Neural cell (in vitro differentiated cells): ENCODE data around the gene C20orf202. TPM values are rescaled to one million over a fixed set of nuclear protein-coding genes. Genes with fewer than 3 reads are reported as not detected.

Source experiments
- H2AFZ ChIP-seq: fragments of 200-600, 300-800 bp; sonication (generic), shearing (Covaris generic); 2 replicates; pipeline ENCODE4 v1.6.0; 2014; ENCODE audit warnings: low read depth, mild to moderate bottlenecking, antibody characterized with exemption, low read length, moderate library complexity
- H3F3A ChIP-seq: fragments of 200-600 bp; shearing (Covaris generic); 2 replicates; pipeline ENCODE4 v1.6.1; 2016; ENCODE audit warnings: mild to moderate bottlenecking, moderate library complexity, mixed read lengths, antibody characterized with exemption, low read length; ENCODE audit not compliant: insufficient read depth, poor library complexity, severe bottlenecking
- H3K27ac ChIP-seq: fragments of 200-600, 300-800 bp; sonication (generic), shearing (Covaris generic); 2 replicates; pipeline ENCODE4 v1.5.1; 2014; ENCODE audit warnings: mild to moderate bottlenecking, low read length, moderate library complexity
- H3K27me3 ChIP-seq: fragments of 300-800, 200-600 bp; sonication (generic), shearing (Covaris generic); 2 replicates; pipeline ENCODE4 v1.6.0; 2014; ENCODE audit warnings: mild to moderate bottlenecking, low read depth, low read length, moderate library complexity; ENCODE audit not compliant: insufficient read depth
- H3K36me3 ChIP-seq: fragments of 300-800, 200-600 bp; sonication (generic), shearing (Covaris generic); 2 replicates; pipeline ENCODE4 v1.5.1; 2014; ENCODE audit warnings: mild to moderate bottlenecking, antibody characterized with exemption, low read length, moderate library complexity; ENCODE audit not compliant: insufficient read depth
- H3K4me2 ChIP-seq: fragments of 300-800, 200-600 bp; sonication (generic), shearing (Covaris generic); 2 replicates; pipeline ENCODE4 v1.6.0; 2014; ENCODE audit warnings: mild to moderate bottlenecking, low read length
- H3K4me3 ChIP-seq: fragments of 300-800, 200-600 bp; sonication (generic), shearing (Covaris generic); 2 replicates; pipeline ENCODE4 v1.5.1; 2014; ENCODE audit warnings: mild to moderate bottlenecking, low read length, moderate library complexity
- H3K79me2 ChIP-seq: fragments of 200-600 bp; shearing (Covaris generic); replicated peaks from 2 replicates; pipeline ENCODE4 v1.6.0; 2014; ENCODE audit warnings: mild to moderate bottlenecking, low read length, moderate library complexity; ENCODE audit not compliant: insufficient read depth
- H3K9ac ChIP-seq: fragments of 300-800, 200-600 bp; sonication (generic), shearing (Covaris generic); 2 replicates; pipeline ENCODE4 v1.6.1; 2016; ENCODE audit warnings: mild to moderate bottlenecking, low read length, mixed read lengths
- H3K9me2 ChIP-seq: fragments of 200-600 bp; shearing (Covaris generic); 2 replicates; pipeline ENCODE4 v1.6.1; 2016; ENCODE audit warnings: mild to moderate bottlenecking, low read length, mixed read lengths; ENCODE audit not compliant: insufficient read depth
- H3K9me3 ChIP-seq: fragments of 200-600, 300-800 bp; sonication (generic), shearing (Covaris generic); 2 replicates; pipeline ENCODE4 v1.6.1; 2016; ENCODE audit warnings: mild to moderate bottlenecking, mixed run types, low read length, moderate library complexity, mixed read lengths
- H4K20me1 ChIP-seq: fragments of 200-600 bp; shearing (Covaris generic); 2 replicates; pipeline ENCODE4 v1.6.1; 2016; ENCODE audit warnings: mild to moderate bottlenecking, mixed run types; ENCODE audit not compliant: insufficient read depth
- CTCF ChIP-seq: fragments of 450-650 bp; IDR thresholded peaks from 2 replicates; pipeline ENCODE4 v1.5.1; 2014; ENCODE audit warnings: antibody characterized with exemption, mild to moderate bottlenecking, moderate library complexity; ENCODE audit not compliant: poor library complexity, severe bottlenecking
- EP300 ChIP-seq: fragments of 450-650 bp; conservative IDR thresholded peaks from 2 replicates; pipeline ENCODE4 v1.6.1; 2014; ENCODE audit warnings: antibody characterized with exemption, mild to moderate bottlenecking, moderate library complexity; ENCODE audit not compliant: poor library complexity, severe bottlenecking
- EZH2 ChIP-seq: fragments of 200-600, 300-800 bp; shearing (Covaris generic), sonication (generic); IDR thresholded peaks from 2 replicates; pipeline ENCODE4 v1.6.1; 2014; ENCODE audit warnings: antibody characterized with exemption, low read length, borderline replicate concordance, mild to moderate bottlenecking; ENCODE audit not compliant: insufficient read depth, poor library complexity, severe bottlenecking
- MXI1 ChIP-seq: fragments of 450-650 bp; conservative IDR thresholded peaks from 2 replicates; pipeline ENCODE4 v1.6.1; 2014; ENCODE audit warnings: antibody characterized with exemption, mild to moderate bottlenecking; ENCODE audit not compliant: poor library complexity, severe bottlenecking
- POLR2AphosphoS5 ChIP-seq: IDR thresholded peaks from 2 replicates; pipeline ENCODE4 v1.6.1; 2012
- RAD21 ChIP-seq: fragments of 450-650 bp; conservative IDR thresholded peaks from 2 replicates; pipeline ENCODE4 v1.6.1; 2014; ENCODE audit warnings: antibody characterized with exemption, mild to moderate bottlenecking, moderate library complexity
- SMC3 ChIP-seq: fragments of 450-650 bp; conservative IDR thresholded peaks from 2 replicates; pipeline ENCODE4 v1.6.1; 2014; ENCODE audit warnings: antibody characterized with exemption, mild to moderate bottlenecking, moderate library complexity; ENCODE audit not compliant: poor library complexity
- TAF1 ChIP-seq: IDR thresholded peaks from 2 replicates; pipeline ENCODE4 v1.6.1; 2012; ENCODE audit warnings: low read depth
- polyA plus RNA-seq: library from polyadenylated mRNA; depleted of rRNA; stranded (reverse); fragments of >200 nt; gene quantifications from 2 replicates; pipeline ENCODE4 v1.2.3, GENCODE V29; 2014
- TF ChIP-seq, protein P1 (sequence below): IDR thresholded peaks from 2 replicates; pipeline ENCODE4 v1.6.1; 2012; ENCODE audit warnings: borderline replicate concordance

Gene C20orf202
- polyA plus RNA-seq, 1 donor from 2014 or later = 0.62 TPM

GRCh38 chr20:1165941-1166340, 37.3 kb upstream of the C20orf202 start:
- no peak overlapping the region for H3K27ac ChIP-seq
- H3K79me2 ChIP-seq = no peaks in the 10 kb centered on the region
- H3K9me3 ChIP-seq = no peaks in the 10 kb centered on the region
- no peaks in the 10 kb centered on the region for H4K20me1 ChIP-seq
- H3K4me3 ChIP-seq = no peak overlapping the region
- H3K4me2 ChIP-seq = no peak overlapping the region
- no peaks in the 10 kb centered on the region for H3K27me3 ChIP-seq
- no peaks in the 10 kb centered on the region for H3F3A ChIP-seq
- peaks cover 12% of the 10 kb centered on the region for H3K36me3 ChIP-seq
- H3K9me2 ChIP-seq = no peaks in the 10 kb centered on the region
- TF ChIP-seq SMC3 = no peak
- TF ChIP-seq EP300 = no peak
- TF ChIP-seq, protein P1, sequence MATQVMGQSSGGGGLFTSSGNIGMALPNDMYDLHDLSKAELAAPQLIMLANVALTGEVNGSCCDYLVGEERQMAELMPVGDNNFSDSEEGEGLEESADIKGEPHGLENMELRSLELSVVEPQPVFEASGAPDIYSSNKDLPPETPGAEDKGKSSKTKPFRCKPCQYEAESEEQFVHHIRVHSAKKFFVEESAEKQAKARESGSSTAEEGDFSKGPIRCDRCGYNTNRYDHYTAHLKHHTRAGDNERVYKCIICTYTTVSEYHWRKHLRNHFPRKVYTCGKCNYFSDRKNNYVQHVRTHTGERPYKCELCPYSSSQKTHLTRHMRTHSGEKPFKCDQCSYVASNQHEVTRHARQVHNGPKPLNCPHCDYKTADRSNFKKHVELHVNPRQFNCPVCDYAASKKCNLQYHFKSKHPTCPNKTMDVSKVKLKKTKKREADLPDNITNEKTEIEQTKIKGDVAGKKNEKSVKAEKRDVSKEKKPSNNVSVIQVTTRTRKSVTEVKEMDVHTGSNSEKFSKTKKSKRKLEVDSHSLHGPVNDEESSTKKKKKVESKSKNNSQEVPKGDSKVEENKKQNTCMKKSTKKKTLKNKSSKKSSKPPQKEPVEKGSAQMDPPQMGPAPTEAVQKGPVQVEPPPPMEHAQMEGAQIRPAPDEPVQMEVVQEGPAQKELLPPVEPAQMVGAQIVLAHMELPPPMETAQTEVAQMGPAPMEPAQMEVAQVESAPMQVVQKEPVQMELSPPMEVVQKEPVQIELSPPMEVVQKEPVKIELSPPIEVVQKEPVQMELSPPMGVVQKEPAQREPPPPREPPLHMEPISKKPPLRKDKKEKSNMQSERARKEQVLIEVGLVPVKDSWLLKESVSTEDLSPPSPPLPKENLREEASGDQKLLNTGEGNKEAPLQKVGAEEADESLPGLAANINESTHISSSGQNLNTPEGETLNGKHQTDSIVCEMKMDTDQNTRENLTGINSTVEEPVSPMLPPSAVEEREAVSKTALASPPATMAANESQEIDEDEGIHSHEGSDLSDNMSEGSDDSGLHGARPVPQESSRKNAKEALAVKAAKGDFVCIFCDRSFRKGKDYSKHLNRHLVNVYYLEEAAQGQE = no peak
- no peak for TF ChIP-seq RAD21
- TF ChIP-seq TAF1 = no peak
- TF ChIP-seq MXI1 = no peak
- TF ChIP-seq POLR2AphosphoS5 = no peak
- TF ChIP-seq EZH2 = no peak
- TF ChIP-seq CTCF = no peak
- H3K9ac ChIP-seq = no peak overlapping the region
- H2AFZ ChIP-seq = no peak overlapping the region

DNA sequence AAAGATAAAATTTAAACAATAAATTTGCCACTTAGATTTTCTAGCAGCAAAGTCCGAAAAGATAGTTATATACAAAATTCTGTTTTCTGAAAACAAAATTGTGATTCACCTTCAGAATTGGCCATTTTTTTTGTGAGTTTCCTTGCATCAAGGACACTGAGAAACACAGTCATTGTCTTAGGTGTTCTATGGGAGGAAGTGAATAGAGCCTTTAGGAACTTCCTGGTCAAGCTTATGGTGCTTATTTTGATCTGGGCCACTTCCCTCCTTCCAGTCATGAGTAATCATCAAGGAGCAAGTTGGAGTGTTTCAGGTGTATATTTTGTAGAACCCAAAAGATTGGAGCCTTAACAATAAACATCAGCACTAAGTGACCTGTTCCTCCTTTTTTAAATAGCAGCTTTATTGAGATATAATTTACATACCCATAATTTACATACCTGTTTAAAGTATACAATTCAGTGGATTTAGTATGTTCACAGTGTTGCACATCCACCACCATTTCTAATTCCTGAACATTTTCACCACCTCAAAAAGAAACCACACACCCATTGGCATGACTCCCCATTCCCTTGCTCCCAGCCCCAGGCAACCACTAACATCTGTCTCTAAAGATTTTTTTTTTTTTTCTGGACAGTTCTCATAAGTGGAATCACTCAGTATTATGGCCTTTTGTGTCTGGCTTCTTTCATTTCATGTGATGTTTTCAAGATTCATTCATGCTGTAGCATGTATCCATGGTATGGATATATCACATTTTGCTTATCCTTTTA, 36.1 kb upstream of the C20orf202 start:
- Histone ChIP-seq H3K9me3 (no peaks in the 10 kb centered on the region), H3K4me2 (no peak overlapping the region), H4K20me1 (no peaks in the 10 kb centered on the region), H3K36me3 (peaks cover 5% of the 10 kb centered on the region), H3K79me2 (no peaks in the 10 kb centered on the region), H2AFZ (no peak overlapping the region), H3K4me3 (no peak overlapping the region), H3K27me3 (no peaks in the 10 kb centered on the region), H3K9ac (no peak overlapping the region), H3F3A (no peaks in the 10 kb centered on the region), H3K9me2 (no peaks in the 10 kb centered on the region), H3K27ac (no peak overlapping the region)
- TF ChIP-seq, protein P1 = no peak
- TF ChIP-seq EP300 (no peak), TAF1 (no peak), SMC3 (no peak), POLR2AphosphoS5 (no peak), MXI1 (no peak), EZH2 (no peak), RAD21 (no peak), CTCF (no peak)
